GM08714 (cell line): ENCODE data around the gene KLHL22.

Experiments
- H3K4me3 ChIP-seq: fragments of 200-500 bp; sonication (Bioruptor generic); 2 replicates; pipeline ENCODE4 v1.5.1; 2014; ENCODE audit warnings: mild to moderate bottlenecking, low read length, inconsistent platforms
- ZNF274 ChIP-seq: IDR thresholded peaks from 2 replicates; pipeline ENCODE4 v1.6.1; 2012; ENCODE audit warnings: mild to moderate bottlenecking, low read depth, low read length

Gene KLHL22

DNA sequence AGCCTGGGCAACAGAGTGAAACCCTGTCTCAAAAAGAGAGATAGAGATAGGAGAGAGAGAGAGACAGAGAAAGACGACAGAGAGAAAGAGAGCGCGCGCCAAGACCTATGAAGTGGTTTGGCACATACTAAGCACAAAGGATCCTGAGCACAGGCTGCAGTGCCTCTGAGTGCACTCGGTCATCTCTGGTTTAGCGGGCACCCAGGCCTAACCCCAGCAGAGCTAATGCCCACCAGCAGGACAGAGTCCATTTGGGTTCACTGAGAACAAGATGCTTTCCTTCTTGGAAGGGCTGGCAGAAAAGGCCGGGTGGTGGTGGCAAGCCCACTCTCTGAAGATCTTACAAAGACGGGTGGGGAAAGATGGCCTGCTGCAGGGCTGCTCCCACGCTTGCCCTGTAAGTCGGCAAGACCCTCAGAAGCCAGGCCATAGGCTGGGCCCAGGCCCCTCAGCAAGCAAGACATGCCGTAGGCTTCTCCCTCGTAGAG, 61.3 kb downstream of the KLHL22 start:
- no peak overlapping the region for H3K4me3 ChIP-seq
- TF ChIP-seq ZNF274: no peak

DNA sequence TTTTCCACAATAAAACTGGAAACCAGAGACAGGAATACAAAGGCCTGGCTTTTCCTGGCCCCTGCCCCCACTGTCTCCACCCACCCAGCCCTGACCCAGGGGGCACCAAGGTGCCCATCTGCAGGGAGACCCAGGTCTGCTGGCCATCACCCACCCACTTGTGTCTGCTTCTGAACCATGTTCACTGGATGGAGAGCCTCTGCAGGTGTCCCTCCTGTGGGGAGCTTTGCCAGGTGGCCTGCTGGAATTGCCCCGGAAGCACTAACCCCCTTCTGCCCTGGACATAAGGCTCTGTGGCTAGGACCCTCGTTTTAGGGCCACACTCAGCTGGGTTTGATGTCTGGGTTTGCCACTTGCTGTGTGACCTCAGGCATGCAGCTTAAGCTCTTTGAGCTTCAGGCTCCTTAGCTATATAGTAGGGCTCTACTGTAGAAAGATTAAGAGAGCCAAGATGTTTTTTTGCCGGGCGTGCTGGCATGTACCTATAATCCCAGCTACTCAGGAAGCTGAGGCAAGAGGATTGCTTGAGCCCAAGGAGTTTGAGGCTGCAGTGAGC, 61.8 kb downstream of the KLHL22 start:
- no peak for TF ChIP-seq ZNF274
- H3K4me3 ChIP-seq: no peak overlapping the region

DNA sequence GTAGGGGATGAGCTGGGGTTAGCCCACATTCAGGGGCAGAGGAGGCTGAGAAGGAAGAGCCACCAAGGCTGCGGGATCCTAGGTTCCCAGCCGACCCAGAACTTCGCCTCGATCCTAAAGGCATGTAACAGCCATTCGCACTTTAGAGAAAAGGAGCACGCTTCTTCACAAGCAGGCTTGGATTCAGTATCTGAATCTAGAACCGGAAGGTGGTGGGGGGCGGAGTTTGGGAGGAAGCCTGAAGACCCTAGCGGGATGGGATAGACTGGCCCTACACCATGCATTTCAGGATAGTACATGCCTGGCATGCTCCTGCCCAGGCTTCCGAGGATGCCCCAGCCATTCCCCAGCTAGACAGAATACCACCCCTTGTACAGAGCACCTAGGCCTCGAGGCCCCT, 62.4 kb downstream of the KLHL22 start:
- TF ChIP-seq ZNF274: no peak
- no peak overlapping the region for H3K4me3 ChIP-seq

DNA sequence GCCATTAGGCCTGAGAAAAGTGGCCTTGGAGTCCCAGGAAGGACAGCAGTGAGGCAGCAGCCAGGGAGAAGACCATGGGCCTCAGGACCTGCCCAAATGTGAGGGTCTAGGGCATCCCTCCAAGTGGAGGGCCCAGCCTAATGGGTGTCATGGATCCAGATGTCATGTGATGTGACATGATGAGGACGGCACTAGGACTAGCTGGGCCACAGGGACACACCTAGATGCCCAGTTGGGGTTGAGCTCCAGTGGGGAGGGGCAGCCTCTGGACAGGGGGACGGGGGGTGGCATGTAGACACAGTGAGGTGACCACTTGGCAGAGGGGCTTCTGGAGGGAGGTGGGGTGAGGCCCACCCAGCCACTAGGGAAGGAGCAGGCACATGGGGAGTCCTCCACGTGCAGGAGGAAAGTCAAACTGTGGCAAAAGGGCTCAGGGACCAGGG, 63.3 kb downstream of the KLHL22 start:
- no peak overlapping the region for H3K4me3 ChIP-seq
- TF ChIP-seq ZNF274: no peak

DNA sequence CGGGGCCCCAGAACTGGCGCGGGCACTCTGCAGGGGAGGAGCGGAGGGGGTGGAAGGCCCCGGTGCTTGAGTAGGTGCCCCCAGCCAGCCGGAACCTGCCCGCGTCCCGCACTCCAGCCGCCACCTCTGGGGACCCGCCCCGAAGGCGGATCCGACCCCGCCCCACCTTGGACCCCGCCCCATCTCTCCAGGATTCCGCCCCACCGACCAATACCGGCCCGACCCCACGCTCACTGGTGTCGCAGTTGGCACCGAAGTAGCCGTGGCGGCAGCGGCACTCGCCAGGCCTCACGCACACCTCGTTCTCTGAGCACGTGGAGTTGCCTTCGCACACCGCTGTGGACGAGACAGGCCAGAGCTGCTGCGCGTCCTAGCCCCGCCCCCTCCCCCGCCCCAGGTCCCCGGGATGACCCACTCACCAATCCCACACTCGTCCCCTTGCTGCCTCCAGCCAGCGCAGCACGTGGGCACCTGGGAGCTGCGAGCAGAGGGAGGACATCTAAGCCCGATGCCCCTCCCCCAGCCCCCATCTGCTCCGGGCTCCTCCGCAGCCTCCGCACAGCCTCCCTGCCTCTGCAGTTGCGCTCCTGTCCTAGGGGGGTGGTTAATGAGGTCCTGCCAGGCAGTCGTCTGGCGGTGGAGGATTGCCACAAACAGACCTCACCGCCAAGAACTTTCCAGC, 63.9 kb downstream of the KLHL22 start:
- no peak overlapping the region for H3K4me3 ChIP-seq

DNA sequence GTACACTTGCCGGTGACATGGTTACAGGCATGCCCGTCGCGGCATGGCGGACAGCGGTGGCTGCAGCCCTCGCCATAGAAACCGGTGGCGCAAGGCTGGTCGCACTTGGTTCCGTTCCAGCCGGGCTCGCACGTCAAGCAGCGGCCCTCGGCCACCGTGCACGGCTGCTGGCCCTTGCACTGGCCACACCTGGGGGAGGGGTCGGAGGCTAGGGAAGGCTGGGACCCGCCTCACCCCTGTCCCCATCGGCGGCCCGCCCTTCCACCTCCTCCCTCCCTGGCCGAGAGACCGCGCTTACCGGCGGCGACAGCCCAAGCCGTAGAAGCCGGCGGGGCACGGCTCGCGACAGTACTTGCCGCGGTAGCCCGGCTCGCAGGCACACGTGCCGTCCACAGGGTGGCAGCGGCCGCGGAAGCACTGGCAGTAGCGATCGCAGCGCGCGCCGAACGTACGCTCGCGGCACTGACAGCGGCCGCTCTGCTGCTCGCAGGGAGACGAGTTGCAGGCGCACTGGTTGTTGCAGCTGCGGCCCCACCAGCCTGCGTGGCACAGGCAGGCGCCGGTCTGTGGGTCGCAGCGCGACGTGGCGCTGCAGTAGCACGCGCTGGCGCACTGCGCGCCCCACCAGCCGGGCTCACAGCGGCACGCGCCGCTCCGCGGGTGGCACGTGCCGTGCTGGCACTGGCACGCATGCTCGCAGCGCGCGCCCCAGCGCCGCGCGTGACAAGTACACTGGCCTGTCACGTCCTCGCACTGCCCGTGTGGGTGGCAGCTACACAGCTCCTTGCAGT, 64.7 kb downstream of the KLHL22 start:
- H3K4me3 ChIP-seq: no peak overlapping the region
- TF ChIP-seq ZNF274: no peak

More for the DNA sequence above, 63.9 kb downstream of the KLHL22 start:
- no peak for TF ChIP-seq ZNF274

DNA sequence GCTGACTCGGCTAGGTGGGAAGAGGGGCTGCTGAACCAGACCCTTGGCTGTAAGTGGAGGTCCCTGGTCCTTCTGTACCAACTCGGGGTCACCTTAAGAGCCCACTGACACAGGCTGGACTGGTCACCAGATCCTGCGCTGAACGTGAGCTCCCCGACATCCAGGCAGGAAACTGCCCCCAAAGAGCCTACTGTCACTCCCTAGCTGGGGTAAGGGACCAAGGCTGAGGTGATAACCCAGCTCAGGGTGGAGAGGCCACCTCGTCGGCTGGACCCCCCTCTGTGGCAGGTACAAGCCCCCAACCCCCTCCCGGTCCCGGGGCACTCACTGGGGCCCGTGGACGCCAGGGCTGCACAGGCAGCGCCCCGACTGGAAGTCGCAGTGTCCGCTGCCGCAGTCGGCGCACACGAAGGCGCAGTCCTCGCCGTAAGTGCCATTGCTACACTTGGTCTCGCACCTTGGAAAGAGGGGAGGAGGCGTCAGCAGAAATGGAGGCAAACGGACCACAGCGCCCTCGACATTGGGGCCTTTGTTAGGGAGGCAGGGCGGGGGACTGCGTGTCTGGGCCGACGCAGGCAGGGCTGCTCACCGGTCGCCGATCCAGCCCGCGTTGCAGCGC, 65.4 kb downstream of the KLHL22 start:
- TF ChIP-seq ZNF274: no peak
- no peak overlapping the region for H3K4me3 ChIP-seq

DNA sequence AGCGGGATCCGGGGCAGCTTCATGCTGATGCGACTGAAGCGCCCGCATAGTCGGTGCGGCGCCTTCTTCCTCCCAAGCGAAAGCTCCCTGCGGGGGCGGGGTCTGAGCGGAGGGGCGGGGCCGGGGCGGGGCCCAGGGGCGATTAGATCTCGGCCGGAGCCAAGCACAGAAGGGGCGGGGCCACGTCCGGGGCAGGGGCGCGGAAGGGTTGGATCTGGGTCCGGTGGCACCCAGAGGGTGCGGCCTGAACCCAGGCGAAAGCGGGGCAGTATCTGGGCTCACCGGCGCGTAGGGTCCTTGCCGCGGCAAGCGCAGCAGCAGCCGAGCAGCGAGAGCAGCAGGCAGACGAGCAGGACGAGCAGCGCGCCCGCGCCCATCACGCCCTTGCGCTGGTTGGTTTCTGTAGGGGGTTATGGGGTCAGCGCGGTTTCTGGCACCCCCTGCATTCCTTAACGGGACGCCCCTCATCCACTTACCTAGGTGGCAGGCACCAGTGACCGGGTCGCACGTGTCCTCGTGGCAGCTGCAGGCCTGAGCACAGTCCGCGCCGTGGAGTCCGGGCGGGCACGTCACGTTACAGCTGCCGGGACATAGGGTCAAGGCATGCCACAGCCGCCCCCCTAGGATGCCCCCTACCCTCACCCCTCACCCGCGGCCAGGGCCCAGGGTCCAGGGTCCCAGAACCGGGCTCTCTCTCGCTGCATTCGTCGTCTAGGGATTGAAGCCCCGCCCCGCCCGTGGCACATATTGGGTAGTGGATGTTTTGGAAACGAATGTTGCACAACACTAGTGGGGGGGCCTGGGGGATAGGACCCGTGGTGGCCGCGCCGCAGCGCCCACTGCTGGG, 66.1 kb downstream of the KLHL22 start:
- peak overlapping the region; percentile 50; the same call in 1 of the 2 replicates for H3K4me3 ChIP-seq
- TF ChIP-seq ZNF274: no peak

DNA sequence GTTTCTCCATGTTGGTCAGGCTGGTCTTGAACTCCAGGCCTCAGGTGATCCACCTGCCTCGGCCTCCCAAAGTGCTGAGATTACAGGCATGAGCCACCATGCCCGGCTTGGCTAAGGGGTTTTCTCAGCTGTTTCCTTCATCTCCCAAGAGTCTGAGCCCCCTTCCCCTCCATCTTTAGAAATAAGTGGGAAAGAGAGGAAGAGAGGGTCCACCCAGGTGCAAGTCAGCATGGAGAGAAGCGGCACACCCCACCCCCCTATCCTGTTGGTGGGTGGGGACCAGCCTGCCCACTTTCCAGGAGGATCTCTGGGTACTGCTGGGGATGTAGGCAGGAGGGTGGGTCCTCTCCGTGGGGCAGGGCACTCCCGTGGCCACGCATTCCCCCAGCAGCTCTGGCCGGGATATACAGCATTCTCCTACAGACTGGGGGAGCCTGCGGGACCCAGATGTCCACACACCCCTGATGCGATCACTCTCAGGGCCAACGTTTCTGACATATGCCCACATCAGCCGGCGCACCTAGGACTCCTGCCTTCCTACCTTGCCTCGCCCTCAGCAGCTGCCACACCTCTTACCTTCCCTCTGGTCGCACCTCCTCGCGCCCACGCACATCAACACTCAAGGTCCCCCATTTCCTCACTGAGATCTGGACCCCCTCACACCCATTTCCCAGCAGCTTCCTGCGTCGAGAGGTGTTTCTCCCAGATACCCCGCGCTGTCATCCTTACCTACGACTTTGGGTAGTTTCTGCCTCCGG, 66.9 kb downstream of the KLHL22 start:
- H3K4me3 ChIP-seq: peak overlapping the region; percentile 17; the same call in 1 of the 2 replicates
- TF ChIP-seq ZNF274: no peak

DNA sequence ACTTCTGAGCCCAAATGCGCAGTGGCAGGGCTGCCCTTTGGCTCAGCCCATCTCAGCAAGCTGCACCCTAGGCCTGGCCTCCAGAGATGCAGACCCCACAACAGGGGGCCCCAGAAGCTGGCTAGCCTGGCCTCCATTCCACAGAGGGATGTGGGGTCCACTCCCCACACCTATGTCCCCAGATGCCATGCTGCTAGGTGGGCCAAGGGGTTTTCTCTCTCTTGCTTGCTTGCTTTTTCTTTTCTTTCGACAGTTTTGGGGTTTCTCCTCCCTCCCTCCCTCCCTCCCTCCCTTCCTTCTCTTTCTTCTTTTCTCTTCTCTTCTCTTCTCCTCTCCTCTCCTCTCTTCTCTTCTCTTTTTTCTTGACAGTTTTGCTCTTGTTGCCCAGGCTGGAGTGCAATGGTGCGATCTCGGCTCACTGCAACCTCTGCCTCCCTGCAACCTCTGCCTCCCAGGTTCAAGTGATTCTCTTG, 67.6 kb downstream of the KLHL22 start:
- no peak for TF ChIP-seq ZNF274
- H3K4me3 ChIP-seq: no peak overlapping the region

DNA sequence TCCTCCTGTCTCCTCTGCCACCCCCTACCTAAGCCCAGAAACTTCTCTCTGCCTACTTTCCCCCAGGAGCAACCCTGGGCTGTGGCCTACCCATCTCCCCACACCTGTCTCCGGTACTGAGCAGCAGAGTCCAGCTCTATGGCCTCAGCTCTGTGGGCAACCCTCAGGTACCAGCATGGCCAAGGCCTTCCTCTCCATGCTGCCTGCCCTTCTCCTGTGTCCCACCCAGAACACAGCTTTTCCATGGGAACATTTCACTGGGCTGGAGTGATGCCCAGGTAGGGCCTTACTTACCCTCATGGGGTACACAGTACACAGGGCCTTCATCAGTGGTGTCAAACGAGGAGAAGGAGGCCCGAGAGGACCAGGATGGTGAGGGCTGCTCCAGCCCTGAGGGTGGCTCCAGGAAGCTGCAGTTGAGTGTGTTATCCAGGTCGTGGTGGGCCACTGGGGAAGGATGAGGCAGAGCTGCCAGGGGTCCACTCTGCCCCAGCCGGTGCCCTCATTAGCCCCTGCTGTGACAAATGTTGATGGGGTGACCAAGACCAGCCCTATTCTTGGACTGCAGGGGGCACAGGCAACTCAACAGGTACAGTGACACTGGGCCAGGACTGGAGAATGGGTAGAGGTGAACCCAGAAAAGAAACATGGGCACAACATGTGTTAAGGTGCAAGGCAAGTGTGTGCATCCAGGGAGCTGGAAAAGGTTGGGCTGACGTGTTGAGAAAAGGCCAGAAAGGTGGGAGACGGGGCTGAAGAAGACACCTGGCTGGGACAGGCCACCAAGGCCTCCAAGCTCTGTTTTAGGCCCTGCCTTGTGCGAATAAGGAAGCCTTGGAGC, 68.3 kb downstream of the KLHL22 start:
- no peak for TF ChIP-seq ZNF274
- H3K4me3 ChIP-seq: no peak overlapping the region

DNA sequence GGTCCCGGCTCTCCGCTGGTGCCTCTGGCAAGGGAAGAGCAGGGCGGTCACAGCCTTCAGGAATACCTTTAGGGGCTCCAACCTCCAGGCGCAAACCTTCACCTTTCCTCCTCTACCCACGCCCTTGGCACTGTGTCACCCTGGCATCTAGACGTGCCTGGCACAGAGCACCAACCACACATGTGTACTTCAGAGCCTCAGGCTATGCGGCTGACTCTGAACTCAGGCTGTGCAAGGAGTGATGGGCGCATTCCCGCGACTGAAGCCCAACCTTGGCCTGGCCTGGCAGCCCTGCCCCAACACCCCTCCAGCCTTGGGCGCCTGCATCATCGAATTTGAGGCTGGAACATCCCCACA, 69.4 kb downstream of the KLHL22 start:
- no peak for TF ChIP-seq ZNF274
- H3K4me3 ChIP-seq: no peak overlapping the region
